ENCODE data around the gene OCA2.

Gene OCA2

DNA sequence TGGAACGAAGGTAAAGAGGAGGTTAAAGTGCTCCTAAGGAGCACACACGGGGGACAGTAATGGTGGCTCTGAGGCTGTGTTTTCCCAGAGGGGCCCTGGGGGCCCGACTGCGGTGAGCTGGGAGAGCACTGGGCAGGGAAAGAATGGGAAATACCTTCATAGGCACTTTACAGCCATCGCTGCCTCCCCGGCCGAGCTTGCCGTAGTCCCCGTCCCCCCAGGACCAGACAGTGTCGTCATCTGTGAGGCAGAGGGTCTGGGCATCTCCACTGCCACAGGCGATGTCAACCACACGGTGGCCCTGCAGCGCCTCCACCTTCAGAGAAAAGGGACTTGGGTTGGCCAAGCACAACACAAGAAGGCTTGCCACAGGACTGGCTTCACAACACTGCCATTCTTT is 32.8 kb upstream of the OCA2 start:
- no peak for DNase-seq (ENCODE audit: extremely low read depth, low read depth)

GRCh38 chr15:28131400-28131799 is 32.3 kb upstream of the OCA2 start:
- TF ChIP-seq, protein P1, sequence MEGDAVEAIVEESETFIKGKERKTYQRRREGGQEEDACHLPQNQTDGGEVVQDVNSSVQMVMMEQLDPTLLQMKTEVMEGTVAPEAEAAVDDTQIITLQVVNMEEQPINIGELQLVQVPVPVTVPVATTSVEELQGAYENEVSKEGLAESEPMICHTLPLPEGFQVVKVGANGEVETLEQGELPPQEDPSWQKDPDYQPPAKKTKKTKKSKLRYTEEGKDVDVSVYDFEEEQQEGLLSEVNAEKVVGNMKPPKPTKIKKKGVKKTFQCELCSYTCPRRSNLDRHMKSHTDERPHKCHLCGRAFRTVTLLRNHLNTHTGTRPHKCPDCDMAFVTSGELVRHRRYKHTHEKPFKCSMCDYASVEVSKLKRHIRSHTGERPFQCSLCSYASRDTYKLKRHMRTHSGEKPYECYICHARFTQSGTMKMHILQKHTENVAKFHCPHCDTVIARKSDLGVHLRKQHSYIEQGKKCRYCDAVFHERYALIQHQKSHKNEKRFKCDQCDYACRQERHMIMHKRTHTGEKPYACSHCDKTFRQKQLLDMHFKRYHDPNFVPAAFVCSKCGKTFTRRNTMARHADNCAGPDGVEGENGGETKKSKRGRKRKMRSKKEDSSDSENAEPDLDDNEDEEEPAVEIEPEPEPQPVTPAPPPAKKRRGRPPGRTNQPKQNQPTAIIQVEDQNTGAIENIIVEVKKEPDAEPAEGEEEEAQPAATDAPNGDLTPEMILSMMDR (IDR thresholded peaks at IDR 0.05; ENCODE audit: low read depth, low read length): no peak
- no peak for DNase-seq (ENCODE audit: extremely low read depth, low read depth)

More for the DNA sequence above, 32.8 kb upstream of the OCA2 start:
- TF ChIP-seq, protein P1 (IDR thresholded peaks at IDR 0.05; ENCODE audit: low read depth, low read length): no peak

DNA sequence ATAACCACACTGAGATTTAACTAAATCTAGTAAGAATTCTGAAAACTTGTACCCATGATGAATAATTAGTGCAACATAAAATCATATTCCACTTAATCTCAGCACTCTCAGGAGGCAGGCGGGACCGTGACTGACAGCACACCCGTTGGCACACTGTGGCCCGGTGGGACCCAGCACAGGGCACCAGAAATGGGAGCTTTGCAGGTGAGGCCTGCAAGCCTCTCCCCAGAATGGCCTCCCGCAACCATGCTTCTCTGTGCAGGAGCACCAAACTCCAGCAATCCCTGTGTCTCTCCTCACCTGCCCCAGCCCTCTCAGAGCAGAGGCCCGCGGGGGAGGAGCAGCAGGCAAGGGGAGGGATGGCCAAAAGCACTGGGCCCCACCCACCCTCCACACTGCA is 31.5 kb upstream of the OCA2 start:
- TF ChIP-seq, protein P1 (IDR thresholded peaks at IDR 0.05; ENCODE audit: low read depth, low read length): no peak
- no peak for DNase-seq (ENCODE audit: extremely low read depth, low read depth)

DNA sequence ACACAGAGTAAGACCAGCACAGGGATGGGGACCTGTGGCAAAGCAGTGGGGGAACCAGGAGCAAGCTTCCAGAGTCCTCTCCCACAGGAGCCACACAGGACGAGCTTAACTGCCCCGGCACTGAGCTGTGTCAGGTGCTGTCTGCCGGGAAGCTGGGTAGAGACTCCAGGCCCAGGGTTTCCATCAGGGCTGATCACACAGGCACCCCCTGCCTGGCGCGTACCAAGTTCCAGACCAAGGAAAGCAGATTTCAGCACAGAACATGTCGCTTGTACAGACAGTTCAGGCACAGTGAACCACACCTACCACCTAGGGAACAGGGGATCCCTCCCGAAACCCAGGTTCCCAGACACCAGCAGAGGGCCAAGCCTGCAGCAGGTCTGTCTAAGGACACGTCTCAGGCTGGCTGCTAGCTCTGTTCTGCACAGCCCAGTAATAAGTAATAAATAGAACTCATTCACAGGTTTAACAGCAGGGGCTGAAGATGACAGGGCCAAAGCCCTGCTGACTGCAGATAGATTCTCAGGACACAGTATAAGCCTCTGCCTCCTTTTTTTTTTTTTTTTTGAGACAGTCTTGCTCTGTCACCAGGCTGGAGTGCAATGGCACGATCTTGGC is 30.2 kb upstream of the OCA2 start:
- DNase-seq (ENCODE audit: extremely low read depth, low read depth): no peak

GRCh38 chr15:28128031-28128430 is 28.9 kb upstream of the OCA2 start:
- TF ChIP-seq, protein P1 (IDR thresholded peaks at IDR 0.05; ENCODE audit: low read depth, low read length): no peak
- no peak for DNase-seq (ENCODE audit: extremely low read depth, low read depth)

More for the DNA sequence above, 30.2 kb upstream of the OCA2 start:
- TF ChIP-seq, protein P1 (IDR thresholded peaks at IDR 0.05; ENCODE audit: low read depth, low read length): no peak

GRCh38 chr15:28127036-28127435 is 27.9 kb upstream of the OCA2 start:
- no peak for DNase-seq (ENCODE audit: extremely low read depth, low read depth)
- TF ChIP-seq, protein P1 (IDR thresholded peaks at IDR 0.05; ENCODE audit: low read depth, low read length): no peak

DNA sequence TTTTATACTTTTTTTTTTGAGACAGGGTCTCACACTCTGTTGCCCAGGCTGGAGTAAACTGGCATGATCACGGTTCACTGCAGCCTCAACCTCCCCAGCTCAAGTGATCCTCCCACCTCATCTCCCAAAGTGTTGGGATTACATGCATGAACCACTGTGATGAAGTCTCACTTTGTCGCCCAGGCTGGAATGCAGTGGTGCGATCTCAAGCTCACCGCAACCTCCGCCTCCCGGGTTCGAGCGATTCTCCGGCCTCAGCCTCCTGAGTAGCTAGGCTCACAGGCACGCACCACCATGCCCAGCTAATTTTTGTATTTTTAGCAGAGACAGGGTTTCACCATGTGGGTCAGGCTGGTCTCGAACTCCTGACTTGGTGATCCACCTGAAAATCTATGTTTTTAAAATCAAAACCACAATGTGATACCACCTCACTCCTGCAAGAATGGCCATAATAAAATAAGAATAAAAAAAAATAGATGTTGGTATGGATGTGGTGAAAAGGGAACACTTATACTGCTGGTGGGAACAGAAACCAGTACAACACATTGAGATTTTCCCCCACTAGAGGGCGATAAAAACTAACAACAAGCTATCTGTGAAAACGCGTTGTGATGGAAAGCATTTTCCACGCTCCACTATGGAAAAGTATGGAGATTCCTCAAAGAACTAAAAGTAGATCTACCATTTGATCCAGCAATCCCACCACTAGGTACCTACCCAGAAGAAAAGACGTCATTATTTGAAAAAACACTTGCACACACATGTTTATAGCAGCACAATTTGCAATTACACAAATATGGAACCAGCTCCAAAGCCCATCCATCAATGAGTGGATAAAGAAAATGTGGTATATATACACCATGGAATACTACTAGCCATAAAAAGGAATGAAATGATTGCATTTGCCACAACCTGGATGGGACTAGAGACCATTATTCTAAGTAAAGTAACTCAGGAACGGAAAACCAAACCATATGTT is 26.8 kb upstream of the OCA2 start:
- peak; percentile 10 for DNase-seq (ENCODE audit: extremely low read depth, low read depth)
- TF ChIP-seq, protein P1 (IDR thresholded peaks at IDR 0.05; ENCODE audit: low read depth, low read length): peak; percentile 58
